ENCODE results near the gene SESTD1. TPM values are rescaled to one million over a fixed set of nuclear protein-coding genes. Genes with fewer than 3 reads are reported as not detected.

Gene SESTD1
- total RNA-seq, 1 experiment from 2014 or later, result 26.6 TPM

DNA sequence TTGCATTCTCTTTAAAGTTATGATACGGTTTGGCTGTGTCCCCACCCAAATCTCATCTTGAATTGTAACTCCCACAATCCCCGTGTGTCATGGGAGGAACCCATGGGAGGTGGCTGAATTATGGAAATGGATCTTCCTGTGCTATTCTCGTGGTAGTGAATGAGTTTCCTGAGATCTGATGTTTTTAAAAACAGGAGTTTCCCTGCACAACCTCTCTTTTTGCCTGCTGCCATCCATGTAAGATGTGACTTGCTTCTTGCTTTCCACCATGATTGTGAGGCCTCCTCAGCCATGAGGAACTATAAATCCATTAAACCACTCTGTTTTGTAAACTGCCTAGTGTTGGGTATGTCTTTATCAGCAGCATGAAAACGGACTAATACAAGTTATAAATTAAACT lies 37.5 kb upstream of the SESTD1 start:
- RAD21 ChIA-PET (ENCODE audit: low non-redundant PET in 1 of 2, low total read pairs in 2 of 2, uncharacterized antibody in 2 of 2, unreplicated experiment in 2 of 2), result no interaction called here
- POLR2A ChIA-PET, result no interaction called here
- no peak overlapping the region for H3K9ac ChIP-seq (ENCODE audit: low read length)
- no peak overlapping the region for H2AFZ ChIP-seq (ENCODE audit: low read depth, low read length, poor library complexity, severe bottlenecking)
- H3K4me3 ChIP-seq (replicated peaks in 1 of 2; ENCODE audit: low read depth in 1 of 2, low read length in 2 of 2), result no peak overlapping the region
- ATAC-seq (no peak), DNase-seq (ENCODE audit: low read depth, low spot score) (no peak)
- no peak overlapping the region for H3K4me2 ChIP-seq (ENCODE audit: low read length)
- BruUV-seq (replicated peaks), result no TSS peak
- H4K20me1 ChIP-seq (ENCODE audit: insufficient read depth), result no peaks in the 10 kb centered on the region
- no peaks in the 10 kb centered on the region for H3K36me3 ChIP-seq (ENCODE audit: control insufficient read depth in 1 of 2, insufficient read depth in 2 of 2, low read length in 2 of 2)
- no peaks in the 10 kb centered on the region for H3K79me2 ChIP-seq (ENCODE audit: insufficient read depth, low read length)
- H3K9me2 ChIP-seq (ENCODE audit: insufficient read depth), result no peaks in the 10 kb centered on the region
- H3K27ac ChIP-seq (ENCODE audit: low read depth, low read length), result no peak overlapping the region
- no peaks in the 10 kb centered on the region; a peak in 1 of 4 replicates for H3K4me1 ChIP-seq (ENCODE audit: control insufficient read depth in 1 of 2, insufficient read depth in 2 of 2, low read length in 2 of 2)
- intact Hi-C loops (cut with micrococcal nuclease), result no loop called here
- H3K9me3 ChIP-seq (ENCODE audit: control insufficient read depth in 1 of 2, insufficient read depth in 1 of 2, low read depth in 1 of 2, low read length in 2 of 2), result 0 out of 4 replicates have a peak, but pooled peaks cover 0 to 5% of the 10 kb centered on the region in 2 experiments
- CTCF ChIA-PET, result no interaction called here
- no peaks in the 10 kb centered on the region for H3K27me3 ChIP-seq (ENCODE audit: insufficient read depth, low read length)
- TF ChIP-seq SIN3A (IDR thresholded peaks at IDR 0.05; ENCODE audit: low read depth) (no peak), ELF1 (IDR thresholded peaks at IDR 0.05; ENCODE audit: borderline replicate concordance, low read depth) (no peak), ZFX (IDR thresholded peaks at IDR 0.05) (no peak)

DNA sequence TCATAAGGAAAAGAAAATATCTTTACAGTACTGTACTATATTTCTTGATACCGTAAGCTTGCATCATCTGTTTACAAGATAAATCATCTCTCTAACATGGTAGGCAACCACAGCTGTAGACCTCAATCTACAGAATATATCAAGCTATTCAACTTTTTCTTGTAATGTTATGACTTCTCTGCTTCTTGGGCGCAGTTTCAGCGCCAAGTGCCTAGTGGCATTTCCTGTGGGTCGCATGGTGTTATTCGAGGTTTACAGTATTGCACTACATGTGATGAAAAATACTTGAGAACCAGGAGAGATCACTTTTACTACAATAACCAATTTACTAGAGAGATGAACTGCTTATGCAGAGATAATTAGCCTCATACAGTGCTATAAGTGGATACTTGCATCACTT lies 34.0 kb upstream of the SESTD1 start:
- no peak for TF ChIP-seq EZH2 (IDR thresholded peaks at IDR 0.05)
- no peak for TF ChIP-seq MAX (IDR thresholded peaks at IDR 0.05)
- no peak for TF ChIP-seq RAD21 (IDR thresholded peaks at IDR 0.05; ENCODE audit: low read depth)
- no peak for TF ChIP-seq TCF7L2 (IDR thresholded peaks at IDR 0.05; ENCODE audit: borderline replicate concordance, extremely low read depth, insufficient read depth, insufficient read length)
- no peak for TF ChIP-seq SRF (IDR thresholded peaks at IDR 0.05; ENCODE audit: low read depth)
- TF ChIP-seq POLR2AphosphoS5 (IDR thresholded peaks at IDR 0.05; ENCODE audit: low read depth, low read length), result no peak

More for the DNA sequence above, 34.0 kb upstream of the SESTD1 start:
- intact Hi-C loops (cut with micrococcal nuclease), result no loop called here
- Histone ChIP-seq H4K20me1 (ENCODE audit: insufficient read depth) (no peaks in the 10 kb centered on the region), H2AFZ (ENCODE audit: low read depth, low read length, poor library complexity, severe bottlenecking) (no peak overlapping the region), H3K4me2 (ENCODE audit: low read length) (no peak overlapping the region), H3K36me3 (ENCODE audit: control insufficient read depth in 1 of 2, insufficient read depth in 2 of 2, low read length in 2 of 2) (no peaks in the 10 kb centered on the region), H3K4me1 (ENCODE audit: control insufficient read depth in 1 of 2, insufficient read depth in 2 of 2, low read length in 2 of 2) (no peaks in the 10 kb centered on the region; a peak in 1 of 4 replicates), H3K27me3 (ENCODE audit: insufficient read depth, low read length) (no peaks in the 10 kb centered on the region), H3K27ac (ENCODE audit: low read depth, low read length) (no peak overlapping the region), H3K9ac (ENCODE audit: low read length) (no peak overlapping the region), H3K9me2 (ENCODE audit: insufficient read depth) (no peaks in the 10 kb centered on the region), H3K9me3 (ENCODE audit: control insufficient read depth in 1 of 2, insufficient read depth in 1 of 2, low read depth in 1 of 2, low read length in 2 of 2) (0 out of 4 replicates have a peak, but pooled peaks cover 0 to 5% of the 10 kb centered on the region in 2 experiments), H3K4me3 (replicated peaks in 1 of 2; ENCODE audit: low read depth in 1 of 2, low read length in 2 of 2) (no peak overlapping the region), H3K79me2 (ENCODE audit: insufficient read depth, low read length) (no peaks in the 10 kb centered on the region)
- ChIA-PET CTCF (no interaction called here), POLR2A (no interaction called here), RAD21 (ENCODE audit: low non-redundant PET in 1 of 2, low total read pairs in 2 of 2, uncharacterized antibody in 2 of 2, unreplicated experiment in 2 of 2) (no interaction called here)
- ATAC-seq (no peak), DNase-seq (ENCODE audit: low read depth, low spot score) (no peak)
- no TSS peak for BruUV-seq (replicated peaks)

Measured in HCT116 (cell line).